Endothelial cell of umbilical vein (primary cell): ENCODE results near the gene MACF1. TPM values are rescaled to one million over a fixed set of nuclear protein-coding genes. Genes with fewer than 3 reads are reported as not detected.

ENCODE experiments used
- BruUV-seq: library from RNA; stranded (reverse); fragments of 400-500 nt; replicated peaks from 2 replicates; lab custom pipeline; 2021; lab: Mats Ljungman, UMichigan
- CTCF ChIA-PET: fragments of 300-600, 350-600 bp; sonication (Branson Sonifier 250); formaldehyde crosslinking; loops from one replicate; lab custom pipeline; 2021; ENCODE audit warnings: antibody characterized with exemption, inconsistent platforms; lab: Charles Lee
- POLR2A ChIA-PET: fragments of 300-600, 350-600 bp; sonication (Branson Sonifier 250); formaldehyde crosslinking; loops from one replicate; lab custom pipeline; 2021; ENCODE audit warnings: antibody characterized with exemption, inconsistent platforms; lab: Charles Lee
- DNase-seq: peaks from one replicate; pipeline ENCODE4 v3.0.0-alpha.2; 2011; ENCODE audit warnings: low read depth, low spot score
- FAIRE-seq: peaks from 2 replicates; lab custom pipeline; 2011; peaks lifted over from hg19 to GRCh38; lab: Jason Lieb, UNC
- H2AFZ ChIP-seq: 2 replicates; pipeline ENCODE4 v1.6.0; 2012; ENCODE audit warnings: low read depth, low read length, control low read depth, inconsistent platforms
- H3K27ac ChIP-seq: 2 replicates; pipeline ENCODE4 v1.5.1; 2011; ENCODE audit warnings: low read depth, mild to moderate bottlenecking, control low read depth, low read length, moderate library complexity; ENCODE audit not compliant: insufficient read depth
- H3K27me3 ChIP-seq, 2 experiments: 2 replicates each; pipeline versions ENCODE4 v1.6.0 to v1.6.1; 2011; ENCODE audit warnings: low read length in 2 of 2, mixed read lengths in 1 of 2; ENCODE audit not compliant: control insufficient read depth in 2 of 2, insufficient read depth in 2 of 2
- H3K36me3 ChIP-seq, 2 experiments: 2 replicates in 1 of 2; 3 replicates in 1 of 2; pipeline ENCODE4 v1.5.1; 2011; ENCODE audit warnings: low read length in 2 of 2, mild to moderate bottlenecking in 1 of 2, moderate library complexity in 1 of 2; ENCODE audit not compliant: control insufficient read depth in 2 of 2, insufficient read depth in 2 of 2; ENCODE audit errors: extremely low read depth in 1 of 2
- H3K4me1 ChIP-seq: 3 replicates; pipeline ENCODE4 v1.5.1; 2011; ENCODE audit warnings: mild to moderate bottlenecking, low read length; ENCODE audit not compliant: control insufficient read depth, insufficient read depth; ENCODE audit errors: extremely low read depth
- H3K4me2 ChIP-seq: 2 replicates; pipeline ENCODE4 v1.6.1; 2011; ENCODE audit warnings: low read length, control low read depth, mixed read lengths; ENCODE audit not compliant: insufficient read depth
- H3K4me3 ChIP-seq, 3 experiments: fragments of 200-600 bp in 1 of 3; sonication (generic), shearing (Covaris generic) in 1 of 3; replicated peaks in 1 of 3; 2 replicates each; pipeline ENCODE4 v1.5.1; 2011 to 2016; ENCODE audit warnings: control low read depth in 3 of 3, low read length in 3 of 3, mild to moderate bottlenecking in 2 of 3, inconsistent platforms in 1 of 3, low read depth in 1 of 3, moderate library complexity in 1 of 3; ENCODE audit not compliant: insufficient read depth in 1 of 3
- H3K79me2 ChIP-seq: 2 replicates; pipeline ENCODE4 v1.6.0; 2012; ENCODE audit warnings: low read length, inconsistent platforms; ENCODE audit not compliant: control insufficient read depth, insufficient read depth
- H3K9ac ChIP-seq: replicated peaks from 2 replicates; pipeline ENCODE3; 2011; ENCODE audit warnings: low read length, control low read depth; ENCODE audit not compliant: insufficient read depth; ENCODE audit errors: extremely low read depth
- H3K9me1 ChIP-seq: replicated peaks from 3 replicates; pipeline ENCODE4 v1.6.0; 2011; ENCODE audit warnings: mild to moderate bottlenecking, low read length; ENCODE audit not compliant: control insufficient read depth, insufficient read depth; ENCODE audit errors: extremely low read depth
- H3K9me3 ChIP-seq: replicated peaks from 2 replicates; pipeline ENCODE4 v1.5.1; 2012; ENCODE audit warnings: low read length, inconsistent platforms; ENCODE audit not compliant: control insufficient read depth, insufficient read depth
- H4K20me1 ChIP-seq: replicated peaks from 2 replicates; pipeline ENCODE3; 2011; ENCODE audit warnings: mild to moderate bottlenecking, low read length; ENCODE audit not compliant: control insufficient read depth, insufficient read depth; ENCODE audit errors: extremely low read depth
- CTCF ChIP-seq, 2 donors: IDR thresholded peaks; 1 replicate in 1 of 2; 2 replicates in 1 of 2; pipeline ENCODE4 v1.5.1; 2011; ENCODE audit warnings: low read length in 2 of 2, mild to moderate bottlenecking in 2 of 2, moderate library complexity in 2 of 2, control low read depth in 1 of 2, inconsistent platforms in 1 of 2, low read depth in 1 of 2; ENCODE audit not compliant: insufficient read depth in 1 of 2; ENCODE audit errors: extremely low read depth in 1 of 2
- EZH2 ChIP-seq: IDR thresholded peaks from 2 replicates; pipeline ENCODE4 v1.6.1; 2012; ENCODE audit warnings: borderline replicate concordance, low read depth, mild to moderate bottlenecking, moderate library complexity, low read length, inconsistent platforms; ENCODE audit not compliant: severe bottlenecking
- FOS ChIP-seq: IDR thresholded peaks from 2 replicates; pipeline ENCODE4 v1.6.1; 2011; ENCODE audit warnings: mild to moderate bottlenecking, low read length, moderate library complexity, borderline replicate concordance; ENCODE audit not compliant: insufficient read depth
- GATA2 ChIP-seq: IDR thresholded peaks from 2 replicates; pipeline ENCODE4 v1.7.0; 2011; ENCODE audit warnings: low read depth, mild to moderate bottlenecking, moderate library complexity, mixed read lengths, low read length; ENCODE audit not compliant: insufficient read length, insufficient read depth
- JUN ChIP-seq: IDR thresholded peaks from 2 replicates; pipeline ENCODE4 v1.6.1; 2011; ENCODE audit warnings: borderline replicate concordance, low read depth; ENCODE audit not compliant: insufficient read length, insufficient read depth
- MAX ChIP-seq: IDR thresholded peaks from 2 replicates; pipeline ENCODE4 v1.6.1; 2011; ENCODE audit not compliant: insufficient read depth, insufficient read length
- MYC ChIP-seq: IDR thresholded peaks from one replicate; pipeline ENCODE4 v1.6.1; 2011; ENCODE audit warnings: mild to moderate bottlenecking, low read depth, low read length
- POLR2A ChIP-seq: IDR thresholded peaks from 2 replicates; pipeline ENCODE4 v1.6.1; 2012; ENCODE audit warnings: low read depth, mild to moderate bottlenecking, control low read depth, low read length
- POLR2AphosphoS5 ChIP-seq: IDR thresholded peaks from 2 replicates; pipeline ENCODE4 v1.6.1; 2012; ENCODE audit warnings: low read depth, mild to moderate bottlenecking, control low read depth, low read length, moderate library complexity; ENCODE audit not compliant: insufficient read depth
- dilution Hi-C: fragments of 300-500 bp; cut with MboI; formaldehyde crosslinking; loops from one replicate; pipeline ENCODE4 v1.15.0; 2019; ENCODE audit warnings: low sequenced_read_pairs; ENCODE audit not compliant: extremely low pct_ligation_motif_present
- intact Hi-C: fragments of 100-400 bp; cut with micrococcal nuclease; formaldehyde crosslinking; loops from one replicate; pipeline ENCODE4 v1.10.0; 2022
- polyA plus RNA-seq, 4 experiments: library from polyadenylated mRNA; depleted of rRNA in 3 of 4; stranded (reverse) in 3 of 4; unstranded in 1 of 4; fragments of >200 nt; gene quantifications; 2 replicates each; pipeline versions ENCODE4 v1.2.1 to v1.2.3, GENCODE V29; 2011 to 2012; ENCODE audit warnings: missing spikeins in 1 of 4
- total RNA-seq: library from RNA; stranded (reverse); gene quantifications from 2 replicates; pipeline ENCODE4 v1.2.3, GENCODE V29; 2021

The MACF1 gene
- total and polyA plus RNA-seq, 2 donors (not counting 3 experiments of a cell fraction or from before 2014, with no cell fraction given) = 122 to 587 TPM

GRCh38 chr1:39434797-39435395 is 230.4 kb downstream of the MACF1 start:
- FAIRE-seq = no peak
- H3K9me1 ChIP-seq = no peaks in the 10 kb centered on the region
- H2AFZ ChIP-seq = no peak overlapping the region
- ChIA-PET POLR2A (interaction anchor here (0.7 kb wide), 1 partner anchor 873 kb away, joined by 7 read pairs; no protein-coding TSS in a partner anchor), CTCF (interaction anchor here (1.4 to 1.5 kb wide), 2 partner anchors 8 to 25 kb away, joined by 3 read pairs; no protein-coding TSS in a partner anchor)
- no peak overlapping the region for H3K4me2 ChIP-seq
- BruUV-seq = no TSS peak
- no peak for DNase-seq
- H3K79me2 ChIP-seq = peaks cover 19% of the 10 kb centered on the region
- peaks cover 9% of the 10 kb centered on the region for H3K4me1 ChIP-seq
- dilution Hi-C loops (no loop called here), intact Hi-C loops (no loop called here)
- peaks cover 27 to 65% of the 10 kb centered on the region in 2 experiments for H3K36me3 ChIP-seq
- H3K9ac ChIP-seq = no peak overlapping the region
- no peaks in the 10 kb centered on the region for H3K27me3 ChIP-seq
- TF ChIP-seq POLR2AphosphoS5 (no peak), FOS (no peak), MYC (no peak), JUN (no peak)
- H3K4me3 ChIP-seq = no peak overlapping the region
- H3K27ac ChIP-seq = no peak overlapping the region
- no peaks in the 10 kb centered on the region for H4K20me1 ChIP-seq
- H3K9me3 ChIP-seq = no peaks in the 10 kb centered on the region

GRCh38 chr1:39435597-39435996 is 231.1 kb downstream of the MACF1 start:
- H3K9me1 ChIP-seq = no peaks in the 10 kb centered on the region
- DNase-seq = no peak
- ChIA-PET POLR2A (no interaction called here), CTCF (interaction anchor here (1.4 kb wide), 1 partner anchor 26 kb away, joined by 3 read pairs; no protein-coding TSS in a partner anchor)
- TF ChIP-seq POLR2A (no peak), POLR2AphosphoS5 (no peak), FOS (no peak), GATA2 (no peak), MAX (no peak), EZH2 (no peak), CTCF (IDR thresholded peaks at IDR 0.05; ENCODE audit: extremely low read depth in 1 of 2, insufficient read depth in 1 of 2, low read depth in 1 of 2, low read length in 2 of 2) (no peak), MYC (no peak), JUN (no peak)
- no peaks in the 10 kb centered on the region for H4K20me1 ChIP-seq
- FAIRE-seq = no peak
- H3K27me3 ChIP-seq = no peaks in the 10 kb centered on the region
- peaks cover 19% of the 10 kb centered on the region for H3K79me2 ChIP-seq
- H3K4me3 ChIP-seq = no peak overlapping the region
- H3K4me1 ChIP-seq = peaks cover 9% of the 10 kb centered on the region
- BruUV-seq = no TSS peak
- H2AFZ ChIP-seq = no peak overlapping the region
- no peak overlapping the region for H3K4me2 ChIP-seq
- peaks cover 24 to 63% of the 10 kb centered on the region in 2 experiments for H3K36me3 ChIP-seq
- dilution Hi-C loops = no loop called here
- no peak overlapping the region for H3K9ac ChIP-seq
- H3K27ac ChIP-seq = no peak overlapping the region
- intact Hi-C loops = no loop called here
- no peaks in the 10 kb centered on the region for H3K9me3 ChIP-seq
